ENCODE measurements around the gene BCL7B. TPM values are rescaled to one million over a fixed set of nuclear protein-coding genes. Genes with fewer than 3 reads are reported as not detected.

The BCL7B gene
- total RNA-seq, 1 experiment from 2014 or later, result 95.4 TPM

DNA sequence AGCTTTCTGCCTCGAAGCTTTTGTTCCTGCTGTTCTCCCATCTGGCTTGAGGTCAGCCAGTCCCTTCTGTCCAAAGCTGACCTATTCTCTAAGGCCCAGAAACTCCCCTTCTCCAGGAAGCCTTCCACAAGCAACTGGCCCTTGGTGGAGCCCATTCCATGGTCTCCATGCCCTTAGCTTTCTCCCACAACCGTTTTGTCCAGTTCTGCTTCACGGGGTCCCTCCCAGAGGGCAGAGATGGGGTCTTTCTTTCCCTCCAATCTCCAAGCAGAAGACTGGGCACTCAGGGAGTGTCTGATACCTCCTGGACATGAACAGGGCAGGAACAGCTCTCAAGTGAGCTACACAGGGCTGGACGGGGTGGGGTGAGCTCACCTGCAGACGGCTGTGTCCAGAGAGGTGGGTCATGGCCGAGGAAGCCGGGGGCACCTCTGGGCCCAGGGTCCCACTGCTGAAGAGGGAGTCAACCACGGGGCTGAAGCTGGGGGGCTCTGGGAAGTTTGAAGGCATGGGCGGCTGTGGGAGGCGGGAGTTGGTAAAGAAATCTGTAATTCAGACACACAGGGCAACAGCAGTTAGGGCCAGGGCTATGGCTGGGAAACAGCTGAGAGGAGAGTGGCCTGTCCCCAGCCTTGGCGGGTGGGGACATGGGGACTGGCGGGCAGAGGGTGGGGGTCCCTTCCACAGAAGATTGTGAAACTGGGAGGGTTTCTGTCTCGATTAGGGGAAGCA is 41.8 kb upstream of the BCL7B start:
- in situ Hi-C loops (cut with HindIII; ENCODE audit: low pct_unique_long_range_greater_than_20kb, low sequenced_read_pairs), result no loop called here

DNA sequence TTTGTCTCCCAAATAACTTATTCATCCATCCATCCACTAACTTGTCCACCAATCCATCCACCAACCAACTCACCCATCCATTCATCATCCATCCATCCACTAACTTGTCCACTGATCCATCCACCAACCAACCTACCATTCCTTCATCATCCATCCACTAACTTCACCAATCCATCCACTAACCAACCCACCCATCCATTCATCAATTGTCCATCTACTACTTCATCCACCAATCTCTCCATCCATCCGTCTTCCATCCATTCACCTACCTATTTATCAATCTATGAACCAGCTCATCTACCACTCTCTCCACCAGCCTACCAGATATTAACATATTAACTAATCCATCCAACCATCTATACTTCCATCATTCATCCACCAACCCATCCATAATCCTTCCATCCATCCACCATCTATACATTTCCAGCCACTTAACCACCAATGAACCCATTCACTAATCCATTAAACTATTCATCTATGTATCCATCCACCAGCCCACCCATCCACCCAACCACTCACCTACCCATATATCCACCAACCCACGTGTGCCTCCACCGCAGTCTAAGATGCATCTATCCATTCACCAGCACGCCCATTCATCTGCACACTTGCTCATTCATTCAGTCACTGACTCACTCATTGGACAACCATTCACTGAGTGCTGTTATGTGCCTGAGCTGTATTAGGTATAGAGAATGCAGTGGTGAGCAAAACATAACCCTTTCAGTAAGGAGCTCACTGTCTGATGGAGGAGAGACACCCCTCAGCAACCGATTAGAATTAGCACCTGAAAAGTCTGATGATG is 40.7 kb upstream of the BCL7B start:
- CTCF ChIA-PET, result interaction anchor here (0.5 to 1.6 kb wide), 2 partner anchors 9 to 132 kb away, joined by 3 to 7 read pairs; no protein-coding TSS in a partner anchor
- no peak for TF ChIP-seq SIN3A (IDR thresholded peaks at IDR 0.05; ENCODE audit: borderline replicate concordance, insufficient read depth, low read depth, low read length)
- no peak for TF ChIP-seq POLR2AphosphoS5 (IDR thresholded peaks at IDR 0.05; ENCODE audit: low read depth, low read length)
- TF ChIP-seq, protein P1, sequence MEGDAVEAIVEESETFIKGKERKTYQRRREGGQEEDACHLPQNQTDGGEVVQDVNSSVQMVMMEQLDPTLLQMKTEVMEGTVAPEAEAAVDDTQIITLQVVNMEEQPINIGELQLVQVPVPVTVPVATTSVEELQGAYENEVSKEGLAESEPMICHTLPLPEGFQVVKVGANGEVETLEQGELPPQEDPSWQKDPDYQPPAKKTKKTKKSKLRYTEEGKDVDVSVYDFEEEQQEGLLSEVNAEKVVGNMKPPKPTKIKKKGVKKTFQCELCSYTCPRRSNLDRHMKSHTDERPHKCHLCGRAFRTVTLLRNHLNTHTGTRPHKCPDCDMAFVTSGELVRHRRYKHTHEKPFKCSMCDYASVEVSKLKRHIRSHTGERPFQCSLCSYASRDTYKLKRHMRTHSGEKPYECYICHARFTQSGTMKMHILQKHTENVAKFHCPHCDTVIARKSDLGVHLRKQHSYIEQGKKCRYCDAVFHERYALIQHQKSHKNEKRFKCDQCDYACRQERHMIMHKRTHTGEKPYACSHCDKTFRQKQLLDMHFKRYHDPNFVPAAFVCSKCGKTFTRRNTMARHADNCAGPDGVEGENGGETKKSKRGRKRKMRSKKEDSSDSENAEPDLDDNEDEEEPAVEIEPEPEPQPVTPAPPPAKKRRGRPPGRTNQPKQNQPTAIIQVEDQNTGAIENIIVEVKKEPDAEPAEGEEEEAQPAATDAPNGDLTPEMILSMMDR (IDR thresholded peaks at IDR 0.05), result no peak
- TF ChIP-seq, protein P2, sequence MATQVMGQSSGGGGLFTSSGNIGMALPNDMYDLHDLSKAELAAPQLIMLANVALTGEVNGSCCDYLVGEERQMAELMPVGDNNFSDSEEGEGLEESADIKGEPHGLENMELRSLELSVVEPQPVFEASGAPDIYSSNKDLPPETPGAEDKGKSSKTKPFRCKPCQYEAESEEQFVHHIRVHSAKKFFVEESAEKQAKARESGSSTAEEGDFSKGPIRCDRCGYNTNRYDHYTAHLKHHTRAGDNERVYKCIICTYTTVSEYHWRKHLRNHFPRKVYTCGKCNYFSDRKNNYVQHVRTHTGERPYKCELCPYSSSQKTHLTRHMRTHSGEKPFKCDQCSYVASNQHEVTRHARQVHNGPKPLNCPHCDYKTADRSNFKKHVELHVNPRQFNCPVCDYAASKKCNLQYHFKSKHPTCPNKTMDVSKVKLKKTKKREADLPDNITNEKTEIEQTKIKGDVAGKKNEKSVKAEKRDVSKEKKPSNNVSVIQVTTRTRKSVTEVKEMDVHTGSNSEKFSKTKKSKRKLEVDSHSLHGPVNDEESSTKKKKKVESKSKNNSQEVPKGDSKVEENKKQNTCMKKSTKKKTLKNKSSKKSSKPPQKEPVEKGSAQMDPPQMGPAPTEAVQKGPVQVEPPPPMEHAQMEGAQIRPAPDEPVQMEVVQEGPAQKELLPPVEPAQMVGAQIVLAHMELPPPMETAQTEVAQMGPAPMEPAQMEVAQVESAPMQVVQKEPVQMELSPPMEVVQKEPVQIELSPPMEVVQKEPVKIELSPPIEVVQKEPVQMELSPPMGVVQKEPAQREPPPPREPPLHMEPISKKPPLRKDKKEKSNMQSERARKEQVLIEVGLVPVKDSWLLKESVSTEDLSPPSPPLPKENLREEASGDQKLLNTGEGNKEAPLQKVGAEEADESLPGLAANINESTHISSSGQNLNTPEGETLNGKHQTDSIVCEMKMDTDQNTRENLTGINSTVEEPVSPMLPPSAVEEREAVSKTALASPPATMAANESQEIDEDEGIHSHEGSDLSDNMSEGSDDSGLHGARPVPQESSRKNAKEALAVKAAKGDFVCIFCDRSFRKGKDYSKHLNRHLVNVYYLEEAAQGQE (IDR thresholded peaks at IDR 0.05; ENCODE audit: insufficient read depth in 1 of 2, low read depth in 2 of 2, low read length in 1 of 2), result no peak
- TF ChIP-seq TCF7L2 (IDR thresholded peaks at IDR 0.05; ENCODE audit: low read depth, low read length), result no peak
- POLR2A ChIA-PET, result no interaction called here
- no peak overlapping the region for H3K27ac ChIP-seq (ENCODE audit: low read length)
- DNase-seq (ENCODE audit: low read depth, low spot score) (no peak), ATAC-seq (no peak)
- no peaks in the 10 kb centered on the region for H3K27me3 ChIP-seq (ENCODE audit: control insufficient read depth, insufficient read depth, low read length)
- intact Hi-C loops (cut with micrococcal nuclease; ENCODE audit: unreplicated experiment), result no loop called here
- BruUV-seq (replicated peaks), result no TSS peak
- H3K4me1 ChIP-seq (ENCODE audit: control insufficient read depth, insufficient read depth, low read length), result no peaks in the 10 kb centered on the region; the same call in 1 of the 2 replicates
- no peak overlapping the region for H3K4me3 ChIP-seq (ENCODE audit: low read depth in 2 of 2, low read length in 2 of 2)
- H3K36me3 ChIP-seq (ENCODE audit: control insufficient read depth, insufficient read depth, low read length), result no peaks in the 10 kb centered on the region
- in situ Hi-C loops (cut with HindIII; ENCODE audit: low pct_unique_long_range_greater_than_20kb, low sequenced_read_pairs), result no loop called here
- H3K9me3 ChIP-seq (ENCODE audit: control insufficient read depth, insufficient read depth, low read depth, low read length), result no peaks in the 10 kb centered on the region

More for the DNA sequence above, 41.8 kb upstream of the BCL7B start:
- Histone ChIP-seq H3K4me3 (ENCODE audit: low read depth in 2 of 2, low read length in 2 of 2) (no peak overlapping the region), H3K9me3 (ENCODE audit: control insufficient read depth, insufficient read depth, low read depth, low read length) (no peaks in the 10 kb centered on the region), H3K4me1 (ENCODE audit: control insufficient read depth, insufficient read depth, low read length) (no peaks in the 10 kb centered on the region; the same call in 1 of the 2 replicates), H3K36me3 (ENCODE audit: control insufficient read depth, insufficient read depth, low read length) (no peaks in the 10 kb centered on the region), H3K27me3 (ENCODE audit: control insufficient read depth, insufficient read depth, low read length) (no peaks in the 10 kb centered on the region), H3K27ac (ENCODE audit: low read length) (no peak overlapping the region)
- DNase-seq (ENCODE audit: low read depth, low spot score) (no peak), ATAC-seq (peak; percentile 42; the same call in 1 of the 2 replicates)
- CTCF ChIA-PET, result interaction anchor here (0.5 to 0.6 kb wide), 2 partner anchors 9 to 131 kb away, joined by 3 to 7 read pairs; no protein-coding TSS in a partner anchor
- TF ChIP-seq, protein P2 (IDR thresholded peaks at IDR 0.05; ENCODE audit: insufficient read depth in 1 of 2, low read depth in 2 of 2, low read length in 1 of 2), result no peak
- TF ChIP-seq, protein P1 (IDR thresholded peaks at IDR 0.05), result no peak
- TF ChIP-seq POLR2AphosphoS5 (IDR thresholded peaks at IDR 0.05; ENCODE audit: low read depth, low read length) (no peak), TCF7L2 (IDR thresholded peaks at IDR 0.05; ENCODE audit: low read depth, low read length) (no peak), SIN3A (IDR thresholded peaks at IDR 0.05; ENCODE audit: borderline replicate concordance, insufficient read depth, low read depth, low read length) (no peak)
- no TSS peak for BruUV-seq (replicated peaks)
- POLR2A ChIA-PET, result interaction anchor here (0.6 kb wide), 2 partner anchors 38 to 116 kb away, joined by 3 to 7 read pairs; no protein-coding TSS in a partner anchor
- intact Hi-C loops (cut with micrococcal nuclease; ENCODE audit: unreplicated experiment), result no loop called here

Measured in Panc1 (cell line).